Measurements from ENCODE around the gene DHRS7B. TPM values are rescaled to one million over a fixed set of nuclear protein-coding genes. Genes with fewer than 3 reads are reported as not detected.
A peak's percentile ranks its signal among the peaks of the same experiment; 100 is the strongest.

DHRS7B gene
- total RNA-seq, 1 donor from 2014 or later: 31.7 TPM

GRCh38 chr17:21152731-21153130 lies 26.0 kb downstream of the DHRS7B start:
- no peaks in the 10 kb centered on the region for H3K27me3 ChIP-seq
- no peak for DNase-seq (ENCODE audit: extremely low spot score in 2 of 2)
- H3K4me3 ChIP-seq: no peak overlapping the region
- TF ChIP-seq POLR2AphosphoS5 (IDR thresholded peaks at IDR 0.05; ENCODE audit: insufficient read depth in 1 of 2, low read depth in 1 of 2): no peak
- H3K9me3 ChIP-seq: no peaks in the 10 kb centered on the region
- H3K27ac ChIP-seq: no peak overlapping the region
- no peaks in the 10 kb centered on the region for H3K4me1 ChIP-seq
- H3K36me3 ChIP-seq: no peaks in the 10 kb centered on the region
- intact Hi-C loops (cut with DNase I): no loop called here

DNA sequence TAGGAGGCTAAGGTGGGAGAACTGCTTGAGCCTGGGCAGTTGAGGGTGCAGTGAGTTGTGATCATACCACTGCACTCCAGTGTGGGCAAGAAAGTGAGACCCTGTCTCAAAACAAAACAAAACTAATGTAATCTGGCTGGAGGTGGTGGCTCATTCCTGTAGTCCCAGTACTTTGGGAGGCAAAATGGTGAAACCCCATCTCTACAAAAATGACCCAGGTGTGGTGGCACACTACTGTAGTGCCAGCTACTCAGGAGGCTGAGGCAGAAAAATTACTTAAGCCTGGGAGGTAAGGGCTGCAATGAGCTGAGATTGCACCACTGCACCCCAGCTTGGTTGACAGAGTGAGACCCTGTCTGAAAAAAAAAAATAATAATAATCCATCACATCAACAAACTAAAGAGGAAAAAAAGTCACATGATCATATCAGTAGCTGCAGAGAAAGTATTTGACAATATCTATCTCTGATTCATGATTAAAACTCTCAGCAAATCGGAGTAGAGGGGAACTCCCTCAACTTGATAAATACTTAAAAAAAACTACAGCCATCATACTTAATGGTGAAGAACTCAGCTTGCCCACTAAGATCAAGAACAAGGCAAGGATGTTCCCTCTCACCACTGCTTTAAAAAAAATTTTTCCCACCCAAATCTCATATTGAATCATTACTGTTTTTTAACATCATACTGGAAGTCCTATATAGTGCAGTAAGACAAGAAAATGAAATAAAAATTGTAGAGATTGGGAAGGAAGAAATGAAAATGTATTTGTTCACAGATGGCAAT lies 31.0 kb downstream of the DHRS7B start:
- Histone ChIP-seq H3K4me1 (peaks cover 15% of the 10 kb centered on the region), H3K4me3 (no peak overlapping the region), H3K27ac (no peak overlapping the region), H3K27me3 (no peaks in the 10 kb centered on the region), H3K9me3 (no peaks in the 10 kb centered on the region), H3K36me3 (no peaks in the 10 kb centered on the region)
- intact Hi-C loops (cut with DNase I): no loop called here
- TF ChIP-seq, protein P1, sequence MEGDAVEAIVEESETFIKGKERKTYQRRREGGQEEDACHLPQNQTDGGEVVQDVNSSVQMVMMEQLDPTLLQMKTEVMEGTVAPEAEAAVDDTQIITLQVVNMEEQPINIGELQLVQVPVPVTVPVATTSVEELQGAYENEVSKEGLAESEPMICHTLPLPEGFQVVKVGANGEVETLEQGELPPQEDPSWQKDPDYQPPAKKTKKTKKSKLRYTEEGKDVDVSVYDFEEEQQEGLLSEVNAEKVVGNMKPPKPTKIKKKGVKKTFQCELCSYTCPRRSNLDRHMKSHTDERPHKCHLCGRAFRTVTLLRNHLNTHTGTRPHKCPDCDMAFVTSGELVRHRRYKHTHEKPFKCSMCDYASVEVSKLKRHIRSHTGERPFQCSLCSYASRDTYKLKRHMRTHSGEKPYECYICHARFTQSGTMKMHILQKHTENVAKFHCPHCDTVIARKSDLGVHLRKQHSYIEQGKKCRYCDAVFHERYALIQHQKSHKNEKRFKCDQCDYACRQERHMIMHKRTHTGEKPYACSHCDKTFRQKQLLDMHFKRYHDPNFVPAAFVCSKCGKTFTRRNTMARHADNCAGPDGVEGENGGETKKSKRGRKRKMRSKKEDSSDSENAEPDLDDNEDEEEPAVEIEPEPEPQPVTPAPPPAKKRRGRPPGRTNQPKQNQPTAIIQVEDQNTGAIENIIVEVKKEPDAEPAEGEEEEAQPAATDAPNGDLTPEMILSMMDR (IDR thresholded peaks at IDR 0.05): no peak
- TF ChIP-seq POLR2A (IDR thresholded peaks at IDR 0.05) (no peak), POLR2AphosphoS5 (IDR thresholded peaks at IDR 0.05; ENCODE audit: insufficient read depth in 1 of 2, low read depth in 1 of 2) (no peak)
- no peak for DNase-seq (ENCODE audit: extremely low spot score in 2 of 2)

DNA sequence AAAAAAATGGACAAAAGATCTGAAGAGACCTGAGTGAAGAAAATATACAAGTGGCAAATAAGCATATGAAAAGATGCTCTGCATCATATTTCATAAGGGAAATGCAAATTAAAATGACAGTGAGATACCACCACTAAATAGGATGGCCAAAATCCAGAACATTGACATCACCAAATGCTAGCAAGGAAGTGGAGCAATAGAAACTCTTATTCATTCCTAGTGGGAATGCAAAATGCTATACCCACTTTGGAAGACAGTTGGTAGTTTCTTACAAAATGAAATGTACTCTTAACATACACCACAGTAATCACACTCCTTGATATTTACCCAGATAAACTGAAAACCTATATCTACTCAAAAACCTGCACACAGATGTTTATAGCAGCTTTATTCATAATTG lies 33.6 kb downstream of the DHRS7B start:
- no peaks in the 10 kb centered on the region for H3K27me3 ChIP-seq
- no peak overlapping the region for H3K27ac ChIP-seq
- intact Hi-C loops (cut with DNase I): loop anchor here (10.0 kb wide), 1 partner anchor 54 kb away; the partner anchor contains the start of gene TMEM11
- H3K9me3 ChIP-seq: no peaks in the 10 kb centered on the region
- no peak for TF ChIP-seq POLR2A (IDR thresholded peaks at IDR 0.05)
- TF ChIP-seq POLR2AphosphoS5 (IDR thresholded peaks at IDR 0.05; ENCODE audit: insufficient read depth in 1 of 2, low read depth in 1 of 2): no peak
- TF ChIP-seq, protein P1 (IDR thresholded peaks at IDR 0.05): no peak
- H3K4me3 ChIP-seq: no peak overlapping the region
- DNase-seq (ENCODE audit: extremely low spot score in 2 of 2): no peak
- peaks cover 15% of the 10 kb centered on the region for H3K4me1 ChIP-seq
- H3K36me3 ChIP-seq: no peaks in the 10 kb centered on the region

GRCh38 chr17:21161498-21162393 lies 35.0 kb downstream of the DHRS7B start:
- Histone ChIP-seq H3K4me3 (no peak overlapping the region), H3K27me3 (no peaks in the 10 kb centered on the region), H3K9me3 (no peaks in the 10 kb centered on the region), H3K27ac (peak overlapping the region; percentile 33), H3K36me3 (no peaks in the 10 kb centered on the region), H3K4me1 (peaks cover 26% of the 10 kb centered on the region)
- TF ChIP-seq, protein P1 (IDR thresholded peaks at IDR 0.05): no peak
- TF ChIP-seq POLR2AphosphoS5 (IDR thresholded peaks at IDR 0.05; ENCODE audit: insufficient read depth in 1 of 2, low read depth in 1 of 2): peak in 1 of 2 donors; percentile 29
- no peak for TF ChIP-seq POLR2A (IDR thresholded peaks at IDR 0.05)
- intact Hi-C loops (cut with DNase I): loop anchor here (10.0 kb wide), 1 partner anchor 53 kb away; the partner anchor contains the start of gene TMEM11
- no peak for DNase-seq (ENCODE audit: extremely low spot score in 2 of 2)

- intact Hi-C loops (cut with DNase I): loop anchor here (10.0 kb wide), 1 partner anchor 52 kb away; the partner anchor contains the start of gene TMEM11
- TF ChIP-seq POLR2AphosphoS5 (IDR thresholded peaks at IDR 0.05; ENCODE audit: insufficient read depth in 1 of 2, low read depth in 1 of 2) (no peak), POLR2A (IDR thresholded peaks at IDR 0.05) (no peak)
- TF ChIP-seq, protein P1 (IDR thresholded peaks at IDR 0.05): no peak
- no peaks in the 10 kb centered on the region for H3K36me3 ChIP-seq
- DNase-seq (ENCODE audit: extremely low spot score in 2 of 2): no peak
- peak overlapping the region; percentile 33 for H3K27ac ChIP-seq
- no peak overlapping the region for H3K4me3 ChIP-seq
- H3K4me1 ChIP-seq: peaks cover 32% of the 10 kb centered on the region
- no peaks in the 10 kb centered on the region for H3K9me3 ChIP-seq
- no peaks in the 10 kb centered on the region for H3K27me3 ChIP-seq
These were observed 35.6 kb downstream of the DHRS7B start for GRCh38 chr17:21162394-21162775.
